ENCODE data around the gene ADRB2. TPM values are rescaled to one million over a fixed set of nuclear protein-coding genes. Genes with fewer than 3 reads are reported as not detected.

The ADRB2 gene
- total RNA-seq, 1 donor from 2014 or later = 5.1 TPM

- H3K27me3 ChIP-seq (ENCODE audit: low read depth) = no peaks in the 10 kb centered on the region
- peaks cover 79% of the 10 kb centered on the region for H3K4me1 ChIP-seq
- no peaks in the 10 kb centered on the region for H3K36me3 ChIP-seq
- no peak overlapping the region for H3K27ac ChIP-seq (replicated peaks)
- H3K4me3 ChIP-seq = no peak overlapping the region
- intact Hi-C loops (cut with micrococcal nuclease) = no loop called here
- H3K9me3 ChIP-seq (replicated peaks) = no peaks in the 10 kb centered on the region
- DNase-seq = no peak
- TF ChIP-seq CTCF (IDR thresholded peaks at IDR 0.05; ENCODE audit: borderline replicate concordance) = no peak
These were observed 34.7 kb downstream of the ADRB2 start for GRCh38 chr5:148861088-148861487.

- TF ChIP-seq CTCF (IDR thresholded peaks at IDR 0.05; ENCODE audit: borderline replicate concordance) = no peak
- H3K36me3 ChIP-seq = no peaks in the 10 kb centered on the region
- H3K9me3 ChIP-seq (replicated peaks) = no peaks in the 10 kb centered on the region
- peaks cover 73% of the 10 kb centered on the region for H3K4me1 ChIP-seq
- H3K4me3 ChIP-seq = no peak overlapping the region
- intact Hi-C loops (cut with micrococcal nuclease) = no loop called here
- H3K27ac ChIP-seq (replicated peaks) = no peak overlapping the region
- no peaks in the 10 kb centered on the region for H3K27me3 ChIP-seq (ENCODE audit: low read depth)
- DNase-seq = no peak
These were observed 35.3 kb downstream of the ADRB2 start for GRCh38 chr5:148861696-148862095.

GRCh38 chr5:148864113-148864841 is 37.9 kb downstream of the ADRB2 start:
- Histone ChIP-seq H3K36me3 (no peaks in the 10 kb centered on the region), H3K27ac (replicated peaks) (peak overlapping the region; percentile 85), H3K4me3 (no peak overlapping the region), H3K4me1 (peaks cover 50% of the 10 kb centered on the region), H3K27me3 (ENCODE audit: low read depth) (no peaks in the 10 kb centered on the region), H3K9me3 (replicated peaks) (no peaks in the 10 kb centered on the region)
- intact Hi-C loops (cut with micrococcal nuclease) = no loop called here
- no peak for TF ChIP-seq CTCF (IDR thresholded peaks at IDR 0.05; ENCODE audit: borderline replicate concordance)
- DNase-seq = peak; percentile 35

- Histone ChIP-seq H3K4me1 (peaks cover 35% of the 10 kb centered on the region), H3K36me3 (no peaks in the 10 kb centered on the region), H3K9me3 (replicated peaks) (no peaks in the 10 kb centered on the region), H3K27me3 (ENCODE audit: low read depth) (no peaks in the 10 kb centered on the region), H3K27ac (replicated peaks) (no peak overlapping the region), H3K4me3 (no peak overlapping the region)
- no peak for TF ChIP-seq CTCF (IDR thresholded peaks at IDR 0.05; ENCODE audit: borderline replicate concordance)
- intact Hi-C loops (cut with micrococcal nuclease) = no loop called here
- DNase-seq = no peak
These were observed 39.6 kb downstream of the ADRB2 start for GRCh38 chr5:148866024-148866423.

- Histone ChIP-seq H3K4me3 (no peak overlapping the region), H3K36me3 (no peaks in the 10 kb centered on the region), H3K9me3 (replicated peaks) (no peaks in the 10 kb centered on the region), H3K27me3 (ENCODE audit: low read depth) (no peaks in the 10 kb centered on the region), H3K4me1 (peaks cover 42% of the 10 kb centered on the region), H3K27ac (replicated peaks) (peak overlapping the region; percentile 73)
- DNase-seq = no peak
- intact Hi-C loops (cut with micrococcal nuclease) = no loop called here
- TF ChIP-seq CTCF (IDR thresholded peaks at IDR 0.05; ENCODE audit: borderline replicate concordance) = no peak
These were observed 46.7 kb downstream of the ADRB2 start for GRCh38 chr5:148873120-148873519.
